HepG2 (cell line): Measurements from ENCODE around the gene DOCK3. TPM values are rescaled to one million over a fixed set of nuclear protein-coding genes. Genes with fewer than 3 reads are reported as not detected.

Experiments
- CHD4 ChIP-seq: fragments of 200-600 bp; sonication (generic); IDR thresholded peaks from 2 replicates; pipeline ENCODE4 v1.7.0; 2017; ENCODE audit warnings: mild to moderate bottlenecking, low read length, borderline replicate concordance
- FOXK1 ChIP-seq: sonication (generic); formaldehyde crosslinking; IDR thresholded peaks from 2 replicates; pipeline ENCODE4 v1.4.0; 2020; ENCODE audit warnings: low read depth, missing genetic modification reagents, borderline replicate concordance
- GFI1 ChIP-seq: sonication (generic); formaldehyde crosslinking; IDR thresholded peaks from 2 replicates; pipeline ENCODE4 v1.5.0; 2020; ENCODE audit warnings: missing genetic modification reagents, mild to moderate bottlenecking, borderline replicate concordance
- KDM1A ChIP-seq: IDR thresholded peaks from 2 replicates; pipeline ENCODE4 v1.6.1; 2016; ENCODE audit warnings: missing compliant biosample characterization
- NFE2L2 ChIP-seq: fragments of 150-350 bp; IDR thresholded peaks from 2 replicates; pipeline ENCODE4 v1.6.1; 2014; ENCODE audit warnings: low read length
- PCBP1 ChIP-seq: fragments of 200-400 bp; formaldehyde crosslinking; IDR thresholded peaks from 2 replicates; pipeline ENCODE4 v1.6.1; 2017; ENCODE audit warnings: mild to moderate bottlenecking, low read depth, low read length, borderline replicate concordance
- PITX1 ChIP-seq: sonication (generic); formaldehyde crosslinking; IDR thresholded peaks from 2 replicates; pipeline ENCODE4 v1.5.1; 2020; ENCODE audit warnings: mild to moderate bottlenecking, missing genetic modification reagents
- RBFOX2 ChIP-seq: fragments of 200-400 bp; formaldehyde crosslinking; IDR thresholded peaks from 2 replicates; pipeline ENCODE4 v1.6.1; 2017; ENCODE audit warnings: low read depth, mild to moderate bottlenecking, low read length
- SMARCE1 ChIP-seq: fragments of 450-650 bp; IDR thresholded peaks from 2 replicates; pipeline ENCODE4 v1.6.1; 2017; ENCODE audit warnings: borderline replicate concordance
- TBP ChIP-seq: sonication (generic); formaldehyde crosslinking; IDR thresholded peaks from 2 replicates; pipeline ENCODE4 v1.5.0; 2020; ENCODE audit warnings: missing genetic modification reagents
- TBX2 ChIP-seq: sonication (generic); formaldehyde crosslinking; IDR thresholded peaks from 2 replicates; pipeline ENCODE4 v1.5.0; 2020; ENCODE audit warnings: missing genetic modification reagents, mild to moderate bottlenecking, borderline replicate concordance
- TCF7L2 ChIP-seq: IDR thresholded peaks from 2 replicates; pipeline ENCODE4 v1.6.1; 2011; ENCODE audit warnings: mild to moderate bottlenecking, low read depth, low read length, moderate library complexity
- U2AF2 ChIP-seq: fragments of 200-400 bp; formaldehyde crosslinking; IDR thresholded peaks from 2 replicates; pipeline ENCODE4 v1.6.1; 2017; ENCODE audit warnings: low read depth, mild to moderate bottlenecking, low read length
- ZNF235 ChIP-seq: sonication (generic); formaldehyde crosslinking; IDR thresholded peaks from 2 replicates; pipeline ENCODE4 v1.8.1; 2023; ENCODE audit warnings: mild to moderate bottlenecking, missing genetic modification reagents, borderline replicate concordance
- ZNF558 ChIP-seq: sonication (generic); formaldehyde crosslinking; IDR thresholded peaks from 2 replicates; pipeline ENCODE4 v1.9.0; 2022; ENCODE audit warnings: mild to moderate bottlenecking, missing genetic modification reagents, borderline replicate concordance
- ZNF674 ChIP-seq: sonication (generic); formaldehyde crosslinking; IDR thresholded peaks from 2 replicates; pipeline ENCODE4 v1.5.0; 2020; ENCODE audit warnings: low read depth, mild to moderate bottlenecking, missing genetic modification reagents
- ZNF891 ChIP-seq: sonication (generic); formaldehyde crosslinking; IDR thresholded peaks from 2 replicates; pipeline ENCODE4 v1.5.0; 2020; ENCODE audit warnings: mild to moderate bottlenecking, missing genetic modification reagents
- polyA plus RNA-seq, 8 experiments: library from polyadenylated mRNA; depleted of rRNA in 3 of 8; stranded (reverse) in 7 of 8; unstranded in 1 of 8; fragments of >200 nt; fragmentation: Illumina TruSeq in 4 of 8; extraction: Trizol in 4 of 8; gene quantifications; 2 replicates each; pipeline versions ENCODE4 v1.2.1 to v1.2.3, GENCODE V29; 2011 to 2016; ENCODE audit warnings: low read depth in 4 of 8, missing spikeins in 1 of 8, mixed read lengths in 1 of 8; ENCODE audit not compliant: insufficient read depth in 1 of 8
- total RNA-seq, 5 experiments: library from RNA; depleted of rRNA; stranded (reverse); fragments of >200 nt; fragmentation: Illumina TruSeq; extraction: Trizol; gene quantifications; 2 replicates each; pipeline ENCODE4 v1.2.3, GENCODE V29; 2016; ENCODE audit warnings: low read depth in 1 of 5
- TF ChIP-seq, protein P1 (sequence below): sonication (generic); formaldehyde crosslinking; IDR thresholded peaks from 2 replicates; pipeline ENCODE4 v1.5.1; 2020; ENCODE audit warnings: missing genetic modification reagents, mild to moderate bottlenecking, borderline replicate concordance
- TF ChIP-seq, protein P2 (sequence below): sonication (generic); formaldehyde crosslinking; IDR thresholded peaks from 2 replicates; pipeline ENCODE4 v1.4.0; 2020; ENCODE audit warnings: missing genetic modification reagents, borderline replicate concordance
- TF ChIP-seq, protein P3 (sequence below): sonication (generic); formaldehyde crosslinking; IDR thresholded peaks from 2 replicates; pipeline ENCODE4 v1.8.0; 2022; ENCODE audit warnings: missing genetic modification reagents, low read depth, mild to moderate bottlenecking, borderline replicate concordance
- TF ChIP-seq, protein P4 (sequence below): sonication (generic); formaldehyde crosslinking; IDR thresholded peaks from 2 replicates; pipeline ENCODE4 v1.4.0; 2020; ENCODE audit warnings: missing genetic modification reagents, borderline replicate concordance
- TF ChIP-seq, protein P5 (sequence below): sonication (generic); formaldehyde crosslinking; IDR thresholded peaks from 2 replicates; pipeline ENCODE4 v1.5.0; 2020; ENCODE audit warnings: mild to moderate bottlenecking, missing genetic modification reagents

Gene DOCK3
- total and polyA plus RNA-seq, 2 of the 13 experiments (the other 11 are each of a cell fraction or from before 2014, with no cell fraction given) = not detected

DNA sequence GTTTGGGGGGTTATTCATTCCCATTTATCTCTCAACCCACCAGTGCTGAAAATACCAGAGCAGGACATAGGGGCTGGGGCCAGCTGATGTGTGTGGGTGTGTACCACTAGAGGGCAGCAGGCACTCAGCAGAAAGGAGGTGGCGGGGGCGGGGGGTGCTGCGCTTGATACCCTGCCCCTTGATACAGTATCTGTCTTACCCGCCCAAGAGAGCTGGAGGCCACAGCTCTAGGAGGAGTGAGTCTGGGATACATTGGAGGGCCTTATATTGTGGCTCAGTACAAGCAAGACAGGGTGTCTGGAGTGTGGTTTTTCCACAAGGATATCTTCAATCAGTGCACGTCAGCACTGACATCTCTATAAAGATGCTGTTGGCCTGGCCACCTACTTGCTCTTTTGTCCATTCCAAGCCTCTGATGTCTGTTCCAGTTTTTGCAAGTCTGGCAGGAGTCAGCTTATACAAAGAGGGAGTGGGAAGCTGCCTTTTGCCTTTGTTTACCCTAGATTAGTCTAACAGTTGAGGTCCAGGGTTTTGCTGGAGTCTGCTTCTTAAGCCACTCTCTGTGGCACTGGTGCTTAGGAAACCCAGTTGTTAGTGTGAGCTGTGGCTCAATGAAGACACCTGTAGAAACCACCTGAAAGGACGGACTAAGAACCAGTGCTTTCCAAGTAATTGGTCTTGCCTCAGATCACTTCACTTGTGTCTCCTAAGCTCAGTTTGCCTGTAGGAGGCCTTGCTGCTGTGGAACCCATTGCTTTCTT, 714.9 kb downstream of the DOCK3 start (continued):
- TF ChIP-seq, protein P1, sequence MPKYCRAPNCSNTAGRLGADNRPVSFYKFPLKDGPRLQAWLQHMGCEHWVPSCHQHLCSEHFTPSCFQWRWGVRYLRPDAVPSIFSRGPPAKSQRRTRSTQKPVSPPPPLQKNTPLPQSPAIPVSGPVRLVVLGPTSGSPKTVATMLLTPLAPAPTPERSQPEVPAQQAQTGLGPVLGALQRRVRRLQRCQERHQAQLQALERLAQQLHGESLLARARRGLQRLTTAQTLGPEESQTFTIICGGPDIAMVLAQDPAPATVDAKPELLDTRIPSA (CRISPR knock-in tag) = no peak
- TF ChIP-seq PCBP1 = no peak
- no peak for TF ChIP-seq ZNF558
- no peak for TF ChIP-seq ZNF891 (CRISPR knock-in tag)
- TF ChIP-seq PITX1 (CRISPR knock-in tag) = no peak
- TF ChIP-seq GFI1 = no peak
- no peak for TF ChIP-seq U2AF2
- TF ChIP-seq NFE2L2 = no peak
- TF ChIP-seq, protein P2, sequence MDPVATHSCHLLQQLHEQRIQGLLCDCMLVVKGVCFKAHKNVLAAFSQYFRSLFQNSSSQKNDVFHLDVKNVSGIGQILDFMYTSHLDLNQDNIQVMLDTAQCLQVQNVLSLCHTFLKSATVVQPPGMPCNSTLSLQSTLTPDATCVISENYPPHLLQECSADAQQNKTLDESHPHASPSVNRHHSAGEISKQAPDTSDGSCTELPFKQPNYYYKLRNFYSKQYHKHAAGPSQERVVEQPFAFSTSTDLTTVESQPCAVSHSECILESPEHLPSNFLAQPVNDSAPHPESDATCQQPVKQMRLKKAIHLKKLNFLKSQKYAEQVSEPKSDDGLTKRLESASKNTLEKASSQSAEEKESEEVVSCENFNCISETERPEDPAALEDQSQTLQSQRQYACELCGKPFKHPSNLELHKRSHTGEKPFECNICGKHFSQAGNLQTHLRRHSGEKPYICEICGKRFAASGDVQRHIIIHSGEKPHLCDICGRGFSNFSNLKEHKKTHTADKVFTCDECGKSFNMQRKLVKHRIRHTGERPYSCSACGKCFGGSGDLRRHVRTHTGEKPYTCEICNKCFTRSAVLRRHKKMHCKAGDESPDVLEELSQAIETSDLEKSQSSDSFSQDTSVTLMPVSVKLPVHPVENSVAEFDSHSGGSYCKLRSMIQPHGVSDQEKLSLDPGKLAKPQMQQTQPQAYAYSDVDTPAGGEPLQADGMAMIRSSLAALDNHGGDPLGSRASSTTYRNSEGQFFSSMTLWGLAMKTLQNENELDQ (CRISPR knock-in tag) = no peak
- TF ChIP-seq ZNF235 (CRISPR knock-in tag) = no peak
- 0 out of 2 replicates have a peak, but pooled peaks have one; percentile 40 for TF ChIP-seq CHD4
- TF ChIP-seq, protein P3, sequence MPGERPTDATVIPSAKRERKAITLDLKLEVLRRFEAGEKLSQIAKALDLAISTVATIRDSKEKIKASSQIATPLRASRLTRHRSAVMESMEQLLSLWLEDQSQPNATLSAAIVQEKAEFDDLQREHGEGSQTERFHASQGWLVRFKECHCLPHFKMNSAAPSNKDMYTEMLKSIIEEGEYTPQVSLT (CRISPR knock-in tag) = no peak
- TF ChIP-seq KDM1A (CRISPR knock-in tag) = no peak
- TF ChIP-seq TBP (CRISPR knock-in tag) = no peak
- TF ChIP-seq TBX2 (CRISPR knock-in tag) = peak; percentile 28; the same call in 1 of the 2 replicates
- no peak for TF ChIP-seq TCF7L2
- TF ChIP-seq, protein P4, sequence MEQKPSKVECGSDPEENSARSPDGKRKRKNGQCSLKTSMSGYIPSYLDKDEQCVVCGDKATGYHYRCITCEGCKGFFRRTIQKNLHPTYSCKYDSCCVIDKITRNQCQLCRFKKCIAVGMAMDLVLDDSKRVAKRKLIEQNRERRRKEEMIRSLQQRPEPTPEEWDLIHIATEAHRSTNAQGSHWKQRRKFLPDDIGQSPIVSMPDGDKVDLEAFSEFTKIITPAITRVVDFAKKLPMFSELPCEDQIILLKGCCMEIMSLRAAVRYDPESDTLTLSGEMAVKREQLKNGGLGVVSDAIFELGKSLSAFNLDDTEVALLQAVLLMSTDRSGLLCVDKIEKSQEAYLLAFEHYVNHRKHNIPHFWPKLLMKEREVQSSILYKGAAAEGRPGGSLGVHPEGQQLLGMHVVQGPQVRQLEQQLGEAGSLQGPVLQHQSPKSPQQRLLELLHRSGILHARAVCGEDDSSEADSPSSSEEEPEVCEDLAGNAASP (CRISPR knock-in tag) = no peak
- TF ChIP-seq ZNF674 (CRISPR knock-in tag) = no peak
- TF ChIP-seq SMARCE1 = no peak
- TF ChIP-seq RBFOX2 = 0 out of 2 replicates have a peak, but pooled peaks have one; percentile 19
- no peak for TF ChIP-seq FOXK1 (CRISPR knock-in tag)
- TF ChIP-seq, protein P5, sequence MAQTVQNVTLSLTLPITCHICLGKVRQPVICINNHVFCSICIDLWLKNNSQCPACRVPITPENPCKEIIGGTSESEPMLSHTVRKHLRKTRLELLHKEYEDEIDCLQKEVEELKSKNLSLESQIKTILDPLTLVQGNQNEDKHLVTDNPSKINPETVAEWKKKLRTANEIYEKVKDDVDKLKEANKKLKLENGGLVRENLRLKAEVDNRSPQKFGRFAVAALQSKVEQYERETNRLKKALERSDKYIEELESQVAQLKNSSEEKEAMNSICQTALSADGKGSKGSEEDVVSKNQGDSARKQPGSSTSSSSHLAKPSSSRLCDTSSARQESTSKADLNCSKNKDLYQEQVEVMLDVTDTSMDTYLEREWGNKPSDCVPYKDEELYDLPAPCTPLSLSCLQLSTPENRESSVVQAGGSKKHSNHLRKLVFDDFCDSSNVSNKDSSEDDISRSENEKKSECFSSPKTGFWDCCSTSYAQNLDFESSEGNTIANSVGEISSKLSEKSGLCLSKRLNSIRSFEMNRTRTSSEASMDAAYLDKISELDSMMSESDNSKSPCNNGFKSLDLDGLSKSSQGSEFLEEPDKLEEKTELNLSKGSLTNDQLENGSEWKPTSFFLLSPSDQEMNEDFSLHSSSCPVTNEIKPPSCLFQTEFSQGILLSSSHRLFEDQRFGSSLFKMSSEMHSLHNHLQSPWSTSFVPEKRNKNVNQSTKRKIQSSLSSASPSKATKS (CRISPR knock-in tag) = no peak
